Tibial nerve (tissue), 4 donors: ENCODE data around the gene IL36A. TPM values are rescaled to one million over a fixed set of nuclear protein-coding genes. Genes with fewer than 3 reads are reported as not detected.

Experiments used
- DNase-seq, 2 donors: peaks; one replicate each; pipeline ENCODE4 v3.0.0-alpha.2; 2019; ENCODE audit warnings: low spot score in 2 of 2
- H3K27ac ChIP-seq, 4 donors: fragments of 200-600 bp; sonication (generic) in 3 of 4; one replicate each; pipeline ENCODE4 v1.5.1; 2017 to 2019; ENCODE audit warnings: mild to moderate bottlenecking in 1 of 4
- H3K27me3 ChIP-seq, 2 donors: fragments of 200-600 bp; sonication (generic) in 1 of 2; one replicate each; pipeline versions ENCODE4 v1.5.1 to v1.6.0; 2017 to 2019
- H3K36me3 ChIP-seq, 3 donors: fragments of 200-600 bp; sonication (generic); one replicate each; pipeline ENCODE4 v1.5.1; 2018 to 2019
- H3K4me1 ChIP-seq, 4 donors: fragments of 200-600 bp; sonication (generic) in 3 of 4; one replicate each; pipeline ENCODE4 v1.5.1; 2017 to 2019
- H3K4me3 ChIP-seq, 4 donors: fragments of 200-600 bp; sonication (generic) in 3 of 4; one replicate each; pipeline ENCODE4 v1.5.1; 2017 to 2019; ENCODE audit warnings: mild to moderate bottlenecking in 1 of 4, moderate library complexity in 1 of 4
- H3K9me3 ChIP-seq, 4 donors: fragments of 200-600 bp; sonication (generic) in 3 of 4; one replicate each; pipeline ENCODE4 v1.5.1; 2017 to 2019
- CTCF ChIP-seq, 5 experiments: fragments of 200-600 bp in 3 of 5; fragments of 450-650 bp in 2 of 5; sonication (generic) in 3 of 5; IDR thresholded peaks; one replicate each; pipeline ENCODE4 v1.5.1; 2016 to 2019; ENCODE audit warnings: antibody characterized with exemption in 5 of 5, mild to moderate bottlenecking in 3 of 5, moderate library complexity in 2 of 5
- EP300 ChIP-seq, 2 donors: sonication (generic); formaldehyde crosslinking; IDR thresholded peaks; one replicate each; pipeline ENCODE4 v1.6.1; 2017; ENCODE audit warnings: antibody characterized with exemption in 2 of 2, mild to moderate bottlenecking in 1 of 2
- POLR2A ChIP-seq, 2 donors: fragments of 450-650 bp; IDR thresholded peaks; one replicate each; pipeline ENCODE4 v1.6.1; 2017; ENCODE audit warnings: antibody characterized with exemption in 2 of 2, mild to moderate bottlenecking in 2 of 2, moderate library complexity in 2 of 2
- WGBS, 2 donors: methylation state at CpG; one replicate each; pipeline ENCODE4 v1.1.5; 2018; 5-methylcytosine and 5-hydroxymethylcytosine counted together
- total RNA-seq, 4 donors: library from RNA; depleted of rRNA; stranded (reverse); fragments of >200 nt; gene quantifications; one replicate each; pipeline ENCODE4 v1.1.0, GENCODE V29; 2016

The IL36A gene
- total RNA-seq, 4 donors from 2014 or later, result not detected

- no peak overlapping the region for H3K4me3 ChIP-seq
- DNase-seq, result no peak
- no peaks in the 10 kb centered on the region for H3K9me3 ChIP-seq
- TF ChIP-seq EP300 (IDR thresholded peaks at IDR 0.05) (no peak), CTCF (IDR thresholded peaks at IDR 0.05) (no peak), POLR2A (IDR thresholded peaks at IDR 0.05) (no peak)
- no peak overlapping the region for H3K27ac ChIP-seq
- H3K27me3 ChIP-seq, result no peaks in the 10 kb centered on the region
- 93 to 100% methylated on average over 1 of the region's 1 CpG for WGBS, 2 donors
- no peaks in the 10 kb centered on the region for H3K36me3 ChIP-seq
- no peaks in the 10 kb centered on the region for H3K4me1 ChIP-seq
Measured at GRCh38 chr2:113011108-113011507, 5.8 kb downstream of the IL36A start.

GRCh38 chr2:113012436-113013335 lies 7.4 kb downstream of the IL36A start:
- Histone ChIP-seq H3K4me3 (no peak overlapping the region), H3K27me3 (no peaks in the 10 kb centered on the region), H3K36me3 (no peaks in the 10 kb centered on the region), H3K27ac (no peak overlapping the region), H3K4me1 (no peaks in the 10 kb centered on the region), H3K9me3 (no peaks in the 10 kb centered on the region)
- TF ChIP-seq EP300 (IDR thresholded peaks at IDR 0.05), result no peak
- no peak for TF ChIP-seq CTCF (IDR thresholded peaks at IDR 0.05)
- TF ChIP-seq POLR2A (IDR thresholded peaks at IDR 0.05), result no peak
- WGBS, 2 donors, result 79 to 85% methylated on average over 8 of the region's 8 CpGs
- no peak for DNase-seq

- TF ChIP-seq POLR2A (IDR thresholded peaks at IDR 0.05) (no peak), EP300 (IDR thresholded peaks at IDR 0.05) (no peak), CTCF (IDR thresholded peaks at IDR 0.05) (no peak)
- DNase-seq, result no peak
- H3K27me3 ChIP-seq, result no peaks in the 10 kb centered on the region
- H3K4me1 ChIP-seq, result no peaks in the 10 kb centered on the region
- WGBS, 2 donors, result 76 to 85% methylated on average over 3 of the region's 3 CpGs
- H3K4me3 ChIP-seq, result no peak overlapping the region
- H3K9me3 ChIP-seq, result no peaks in the 10 kb centered on the region
- H3K36me3 ChIP-seq, result no peaks in the 10 kb centered on the region
- no peak overlapping the region for H3K27ac ChIP-seq
Measured at GRCh38 chr2:113013336-113013661, 8.0 kb downstream of the IL36A start.

- Histone ChIP-seq H3K36me3 (no peaks in the 10 kb centered on the region), H3K27ac (no peak overlapping the region), H3K4me1 (no peaks in the 10 kb centered on the region), H3K27me3 (no peaks in the 10 kb centered on the region), H3K4me3 (no peak overlapping the region), H3K9me3 (no peaks in the 10 kb centered on the region)
- DNase-seq, result no peak
- WGBS, 2 donors, result 89 to 94% methylated on average over 2 of the region's 2 CpGs
- TF ChIP-seq EP300 (IDR thresholded peaks at IDR 0.05) (no peak), POLR2A (IDR thresholded peaks at IDR 0.05) (no peak), CTCF (IDR thresholded peaks at IDR 0.05) (no peak)
Measured at GRCh38 chr2:113014067-113014466, 8.8 kb downstream of the IL36A start.

GRCh38 chr2:113015042-113015441 lies 9.8 kb downstream of the IL36A start:
- Histone ChIP-seq H3K4me3 (no peak overlapping the region), H3K9me3 (no peaks in the 10 kb centered on the region), H3K27ac (no peak overlapping the region), H3K36me3 (no peaks in the 10 kb centered on the region), H3K4me1 (no peaks in the 10 kb centered on the region), H3K27me3 (no peaks in the 10 kb centered on the region)
- 67 to 82% methylated on average over 1 of the region's 1 CpG for WGBS, 2 donors
- TF ChIP-seq EP300 (IDR thresholded peaks at IDR 0.05), result no peak
- no peak for DNase-seq
